ENCODE data around the gene CERS6. TPM values are rescaled to one million over a fixed set of nuclear protein-coding genes. Genes with fewer than 3 reads are reported as not detected.

CERS6 gene
- total RNA-seq, 2 donors from 2014 or later: 8.2 to 8.4 TPM

- no peak overlapping the region for H3K27ac Mint-ChIP-seq
- H3K36me3 Mint-ChIP-seq (ENCODE audit: low read depth): no peaks in the 10 kb centered on the region
- H3K9me3 ChIP-seq (ENCODE audit: control insufficient read depth, low read length, poor library complexity, severe bottlenecking): no peaks in the 10 kb centered on the region
- H3K27me3 Mint-ChIP-seq: no peaks in the 10 kb centered on the region
- DNase-seq: no peak
- no peak for ATAC-seq
- H3K4me3 Mint-ChIP-seq: no peak overlapping the region
- H3K4me1 Mint-ChIP-seq: peaks cover 19% of the 10 kb centered on the region
Observed at GRCh38 chr2:168670478-168670877, 214.4 kb downstream of the CERS6 start.

- Mint-ChIP-seq H3K27ac (no peak overlapping the region), H3K27me3 (no peaks in the 10 kb centered on the region), H3K4me3 (no peak overlapping the region), H3K36me3 (ENCODE audit: low read depth) (no peaks in the 10 kb centered on the region), H3K4me1 (peaks cover 17% of the 10 kb centered on the region)
- DNase-seq: no peak
- ATAC-seq: no peak
- no peaks in the 10 kb centered on the region for H3K9me3 ChIP-seq (ENCODE audit: control insufficient read depth, low read length, poor library complexity, severe bottlenecking)
Observed at GRCh38 chr2:168671932-168672331, 215.9 kb downstream of the CERS6 start.

GRCh38 chr2:168673265-168674189 is 217.5 kb downstream of the CERS6 start:
- Mint-ChIP-seq H3K4me1 (peaks cover 7% of the 10 kb centered on the region), H3K27ac (no peak overlapping the region), H3K27me3 (no peaks in the 10 kb centered on the region), H3K4me3 (no peak overlapping the region), H3K36me3 (ENCODE audit: low read depth) (no peaks in the 10 kb centered on the region)
- H3K9me3 ChIP-seq (ENCODE audit: control insufficient read depth, low read length, poor library complexity, severe bottlenecking): no peaks in the 10 kb centered on the region
- ATAC-seq: no peak
- no peak for DNase-seq

GRCh38 chr2:168678153-168678853 is 222.2 kb downstream of the CERS6 start:
- no peaks in the 10 kb centered on the region for H3K27me3 Mint-ChIP-seq
- no peak overlapping the region for H3K27ac Mint-ChIP-seq
- no peak overlapping the region for H3K4me3 Mint-ChIP-seq
- ATAC-seq (no peak), DNase-seq (no peak)
- peaks cover under 1% of the 10 kb centered on the region for H3K4me1 Mint-ChIP-seq
- H3K36me3 Mint-ChIP-seq (ENCODE audit: low read depth): no peaks in the 10 kb centered on the region
- no peaks in the 10 kb centered on the region for H3K9me3 ChIP-seq (ENCODE audit: control insufficient read depth, low read length, poor library complexity, severe bottlenecking)

GRCh38 chr2:168679081-168679480 is 223.0 kb downstream of the CERS6 start:
- Mint-ChIP-seq H3K4me1 (peaks cover 3% of the 10 kb centered on the region), H3K27me3 (no peaks in the 10 kb centered on the region), H3K27ac (no peak overlapping the region), H3K36me3 (ENCODE audit: low read depth) (peaks cover 2% of the 10 kb centered on the region), H3K4me3 (no peak overlapping the region)
- H3K9me3 ChIP-seq (ENCODE audit: control insufficient read depth, low read length, poor library complexity, severe bottlenecking): no peaks in the 10 kb centered on the region
- no peak for DNase-seq
- ATAC-seq: no peak

GRCh38 chr2:168679741-168680310 is 223.8 kb downstream of the CERS6 start:
- no peaks in the 10 kb centered on the region for H3K9me3 ChIP-seq (ENCODE audit: control insufficient read depth, low read length, poor library complexity, severe bottlenecking)
- DNase-seq (no peak), ATAC-seq (no peak)
- Mint-ChIP-seq H3K4me1 (peaks cover 3% of the 10 kb centered on the region), H3K4me3 (no peak overlapping the region), H3K27me3 (no peaks in the 10 kb centered on the region), H3K27ac (no peak overlapping the region), H3K36me3 (ENCODE audit: low read depth) (peaks cover 2% of the 10 kb centered on the region)

GRCh38 chr2:168683996-168684395 is 227.9 kb downstream of the CERS6 start:
- no peak for DNase-seq
- peaks cover 3% of the 10 kb centered on the region for H3K4me1 Mint-ChIP-seq
- H3K36me3 Mint-ChIP-seq (ENCODE audit: low read depth): peaks cover 2% of the 10 kb centered on the region
- no peak overlapping the region for H3K4me3 Mint-ChIP-seq
- ATAC-seq: no peak
- no peak overlapping the region for H3K27ac Mint-ChIP-seq
- H3K27me3 Mint-ChIP-seq: no peaks in the 10 kb centered on the region
- no peaks in the 10 kb centered on the region for H3K9me3 ChIP-seq (ENCODE audit: control insufficient read depth, low read length, poor library complexity, severe bottlenecking)

- H3K36me3 Mint-ChIP-seq (ENCODE audit: low read depth): peaks cover 2% of the 10 kb centered on the region
- no peak for ATAC-seq
- no peak overlapping the region for H3K27ac Mint-ChIP-seq
- no peaks in the 10 kb centered on the region for H3K27me3 Mint-ChIP-seq
- H3K9me3 ChIP-seq (ENCODE audit: control insufficient read depth, low read length, poor library complexity, severe bottlenecking): no peaks in the 10 kb centered on the region
- no peak for DNase-seq
- H3K4me1 Mint-ChIP-seq: peaks cover 7% of the 10 kb centered on the region
- H3K4me3 Mint-ChIP-seq: no peak overlapping the region
Observed at GRCh38 chr2:168684921-168685599, 229.0 kb downstream of the CERS6 start.

- DNase-seq (no peak), ATAC-seq (no peak)
- Mint-ChIP-seq H3K4me1 (peaks cover 7% of the 10 kb centered on the region), H3K36me3 (ENCODE audit: low read depth) (peaks cover 2% of the 10 kb centered on the region), H3K27me3 (no peaks in the 10 kb centered on the region), H3K27ac (no peak overlapping the region), H3K4me3 (no peak overlapping the region)
- H3K9me3 ChIP-seq (ENCODE audit: control insufficient read depth, low read length, poor library complexity, severe bottlenecking): no peaks in the 10 kb centered on the region
Observed at GRCh38 chr2:168685600-168686451, 229.8 kb downstream of the CERS6 start.

- peaks cover 2% of the 10 kb centered on the region for H3K36me3 Mint-ChIP-seq (ENCODE audit: low read depth)
- peaks cover 7% of the 10 kb centered on the region for H3K4me1 Mint-ChIP-seq
- DNase-seq: no peak
- no peaks in the 10 kb centered on the region for H3K9me3 ChIP-seq (ENCODE audit: control insufficient read depth, low read length, poor library complexity, severe bottlenecking)
- no peak overlapping the region for H3K27ac Mint-ChIP-seq
- no peak for ATAC-seq
- no peak overlapping the region for H3K4me3 Mint-ChIP-seq
- no peaks in the 10 kb centered on the region for H3K27me3 Mint-ChIP-seq
Observed at GRCh38 chr2:168686452-168687191, 230.6 kb downstream of the CERS6 start.

- H3K27me3 Mint-ChIP-seq: no peaks in the 10 kb centered on the region
- no peak overlapping the region for H3K4me3 Mint-ChIP-seq
- peaks cover 2% of the 10 kb centered on the region for H3K36me3 Mint-ChIP-seq (ENCODE audit: low read depth)
- DNase-seq: no peak
- H3K27ac Mint-ChIP-seq: no peak overlapping the region
- peaks cover 8% of the 10 kb centered on the region for H3K4me1 Mint-ChIP-seq
- ATAC-seq: no peak
- no peaks in the 10 kb centered on the region for H3K9me3 ChIP-seq (ENCODE audit: control insufficient read depth, low read length, poor library complexity, severe bottlenecking)
Observed at GRCh38 chr2:168687314-168687713, 231.2 kb downstream of the CERS6 start.

GRCh38 chr2:168690381-168690885 is 234.4 kb downstream of the CERS6 start:
- H3K9me3 ChIP-seq (ENCODE audit: control insufficient read depth, low read length, poor library complexity, severe bottlenecking): no peaks in the 10 kb centered on the region
- no peak for ATAC-seq
- H3K27me3 Mint-ChIP-seq: no peaks in the 10 kb centered on the region
- peaks cover 6% of the 10 kb centered on the region for H3K4me1 Mint-ChIP-seq
- H3K27ac Mint-ChIP-seq: no peak overlapping the region
- no peak for DNase-seq
- H3K4me3 Mint-ChIP-seq: no peak overlapping the region
- H3K36me3 Mint-ChIP-seq (ENCODE audit: low read depth): peaks cover under 1% of the 10 kb centered on the region
